MG63 (cell line): ENCODE data around the gene RPL27A. TPM values are rescaled to one million over a fixed set of nuclear protein-coding genes. Genes with fewer than 3 reads are reported as not detected.

Experiments used
- DNase-seq: peaks from one replicate; pipeline ENCODE4 v3.0.0-alpha.2; 2020
- H3K27me3 ChIP-seq: fragments of 250-450 bp; sonication (Bioruptor Pico); 2 replicates; pipeline ENCODE4 v1.5.1; 2020; ENCODE audit warnings: mild to moderate bottlenecking, moderate library complexity
- H3K36me3 ChIP-seq: fragments of 250-450 bp; sonication (Bioruptor Pico); 2 replicates; pipeline ENCODE4 v1.5.1; 2020; ENCODE audit warnings: mild to moderate bottlenecking, moderate library complexity
- H3K4me3 ChIP-seq: fragments of 250-450 bp; sonication (Bioruptor Pico); 2 replicates; pipeline ENCODE4 v1.5.1; 2020; ENCODE audit warnings: mild to moderate bottlenecking, moderate library complexity
- H3K9me3 ChIP-seq: fragments of 250-450 bp; sonication (Bioruptor Pico); 2 replicates; pipeline ENCODE4 v1.5.1; 2020; ENCODE audit warnings: mild to moderate bottlenecking, moderate library complexity
- total RNA-seq: library from RNA; depleted of rRNA; stranded (reverse); fragments of >200 nt; shearing (Covaris generic); gene quantifications from 2 replicates; pipeline ENCODE4 v1.2.3, GENCODE V29; 2014; ENCODE audit warnings: low replicate concordance

Gene RPL27A
- total RNA-seq, 1 experiment from 2014 or later = 1,350 TPM

DNA sequence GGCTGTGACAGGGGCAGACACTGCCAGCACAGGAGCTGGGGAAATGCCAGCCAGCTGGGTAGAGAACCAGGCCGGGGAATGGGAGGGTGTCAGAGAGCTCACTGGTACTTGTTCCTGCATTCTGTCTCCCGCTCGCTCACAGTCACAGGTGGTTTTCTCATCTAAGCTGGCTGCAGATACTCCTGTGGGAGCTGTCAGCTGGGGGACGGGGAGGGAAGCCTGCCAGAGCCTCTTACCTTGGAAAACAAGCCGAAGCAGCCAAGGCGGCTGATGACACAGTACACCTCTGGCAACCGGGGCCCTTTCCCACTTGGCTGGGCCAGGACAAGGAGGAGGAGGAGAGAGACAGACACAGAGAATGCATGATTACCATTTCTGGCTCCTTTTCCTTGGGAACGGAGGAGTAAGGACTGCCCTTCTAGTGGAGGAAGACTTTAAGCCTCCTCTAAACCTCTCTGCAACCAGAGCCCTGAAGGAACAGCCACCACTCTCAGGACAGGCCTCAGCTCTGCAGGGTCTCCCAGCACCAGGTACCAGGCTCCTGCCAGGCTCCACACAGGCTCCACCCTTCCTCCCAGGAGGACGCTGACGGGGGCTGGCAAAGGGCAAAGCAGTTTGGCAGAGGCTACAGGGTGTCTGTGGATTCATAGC is 25.1 kb downstream of the RPL27A start:
- H3K4me3 ChIP-seq = no peak overlapping the region
- no peaks in the 10 kb centered on the region for H3K9me3 ChIP-seq
- H3K36me3 ChIP-seq = peaks cover 7% of the 10 kb centered on the region
- H3K27me3 ChIP-seq = no peaks in the 10 kb centered on the region
- no peak for DNase-seq

GRCh38 chr11:8709002-8709672 is 26.5 kb downstream of the RPL27A start:
- Histone ChIP-seq H3K36me3 (peaks cover 7% of the 10 kb centered on the region), H3K9me3 (no peaks in the 10 kb centered on the region), H3K27me3 (no peaks in the 10 kb centered on the region), H3K4me3 (no peak overlapping the region)
- peak; percentile 90 for DNase-seq

DNA sequence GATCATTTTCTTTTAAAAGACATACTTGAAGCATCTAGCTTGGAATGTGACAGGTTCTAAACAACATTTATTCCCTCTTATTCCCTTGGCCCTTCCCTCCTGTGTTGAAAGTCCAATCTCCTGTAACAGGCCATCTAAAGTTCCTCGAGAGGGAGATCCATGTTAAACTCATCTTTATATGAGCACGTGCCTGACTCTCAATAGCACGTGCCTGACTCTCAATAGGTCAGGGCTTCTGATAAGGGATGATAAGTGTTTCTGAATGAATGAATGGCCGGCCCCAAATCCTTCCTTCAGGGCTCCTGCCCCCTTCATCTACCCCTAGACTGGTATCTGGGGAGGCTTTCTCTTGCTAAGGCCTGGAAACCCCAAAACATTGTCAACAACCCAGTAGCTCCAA is 27.2 kb downstream of the RPL27A start:
- peaks cover 7% of the 10 kb centered on the region for H3K36me3 ChIP-seq
- no peaks in the 10 kb centered on the region for H3K9me3 ChIP-seq
- H3K4me3 ChIP-seq = no peak overlapping the region
- DNase-seq = no peak
- no peaks in the 10 kb centered on the region for H3K27me3 ChIP-seq

DNA sequence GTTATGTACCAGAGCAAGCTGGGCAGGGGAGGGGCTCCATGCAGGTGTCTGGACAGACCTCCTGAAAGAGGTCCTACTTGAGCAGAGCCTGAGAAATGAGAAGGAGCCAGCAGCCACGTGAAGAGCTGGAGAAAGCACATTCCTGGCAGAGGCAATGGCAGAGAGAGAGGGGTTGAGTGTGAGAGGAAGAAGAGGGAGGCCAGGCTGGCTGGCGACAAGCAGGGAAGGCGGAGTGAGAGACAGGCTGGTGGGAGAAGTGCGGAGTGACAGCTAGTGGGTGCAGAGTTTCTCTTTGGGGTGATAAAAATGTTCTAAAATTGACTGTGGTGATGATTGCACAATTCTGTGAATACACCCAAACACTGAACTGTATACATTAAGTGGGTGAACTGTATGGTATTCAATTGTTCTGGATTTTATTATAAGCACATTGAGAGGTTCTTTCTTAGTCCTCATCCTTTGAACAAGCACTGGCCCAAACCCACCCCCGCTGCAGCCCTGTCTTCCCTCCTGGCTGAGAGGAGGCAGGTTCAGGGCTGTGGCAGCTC is 29.4 kb downstream of the RPL27A start:
- H3K9me3 ChIP-seq = no peaks in the 10 kb centered on the region
- no peak overlapping the region for H3K4me3 ChIP-seq
- no peaks in the 10 kb centered on the region for H3K27me3 ChIP-seq
- peaks cover 9% of the 10 kb centered on the region for H3K36me3 ChIP-seq
- DNase-seq = no peak

DNA sequence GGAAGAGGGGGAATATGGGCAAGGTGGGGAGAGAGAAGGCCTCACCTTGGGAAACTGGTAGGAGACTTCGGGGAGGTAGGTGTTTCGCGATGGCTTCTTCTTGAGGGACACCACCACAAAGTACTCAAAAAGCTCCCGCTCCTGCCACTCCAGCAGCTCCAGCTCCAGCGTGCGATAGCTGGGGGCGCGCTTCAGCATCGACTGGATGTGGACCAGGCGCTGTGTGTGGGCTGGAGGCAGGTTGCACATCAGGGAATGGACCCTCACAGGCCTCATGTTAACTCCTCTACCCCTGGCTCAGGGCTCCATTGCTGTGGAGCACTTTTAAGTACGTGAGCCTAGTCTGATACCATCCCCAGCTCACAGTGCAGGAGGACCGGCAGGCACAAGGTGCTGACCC is 29.9 kb downstream of the RPL27A start:
- H3K27me3 ChIP-seq = no peaks in the 10 kb centered on the region

GRCh38 chr11:8713760-8714454 is 31.3 kb downstream of the RPL27A start:
- no peak overlapping the region for H3K4me3 ChIP-seq
- H3K27me3 ChIP-seq = no peaks in the 10 kb centered on the region
- DNase-seq = no peak
- peaks cover 9% of the 10 kb centered on the region for H3K36me3 ChIP-seq
- H3K9me3 ChIP-seq = no peaks in the 10 kb centered on the region

More for the DNA sequence above, 29.9 kb downstream of the RPL27A start:
- no peak for DNase-seq
- Histone ChIP-seq H3K4me3 (no peak overlapping the region), H3K36me3 (peaks cover 12% of the 10 kb centered on the region), H3K9me3 (no peaks in the 10 kb centered on the region)

- Histone ChIP-seq H3K27me3 (no peaks in the 10 kb centered on the region), H3K36me3 (peaks cover 9% of the 10 kb centered on the region), H3K9me3 (no peaks in the 10 kb centered on the region), H3K4me3 (no peak overlapping the region)
- no peak for DNase-seq
These were observed 32.1 kb downstream of the RPL27A start for GRCh38 chr11:8714622-8715225.

GRCh38 chr11:8715501-8715900 is 32.9 kb downstream of the RPL27A start:
- no peaks in the 10 kb centered on the region for H3K9me3 ChIP-seq
- H3K4me3 ChIP-seq = no peak overlapping the region
- no peaks in the 10 kb centered on the region for H3K27me3 ChIP-seq
- no peak for DNase-seq
- peaks cover 9% of the 10 kb centered on the region for H3K36me3 ChIP-seq

DNA sequence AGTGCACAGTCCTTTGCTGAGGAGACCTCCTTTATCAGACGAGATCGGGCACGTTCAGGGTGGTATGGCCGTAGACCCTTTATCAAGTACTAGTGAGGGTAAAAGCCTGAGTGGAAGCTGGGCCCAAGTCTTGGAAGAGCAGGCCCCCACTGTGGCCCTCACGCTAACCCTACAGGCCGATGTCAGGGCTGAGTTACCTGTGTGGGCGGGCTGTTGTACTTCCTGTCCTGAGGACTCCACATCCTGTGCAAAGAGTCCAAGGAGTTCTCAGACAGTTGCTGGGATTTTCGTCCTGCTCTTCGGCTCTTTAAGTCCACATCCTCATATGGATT is 34.9 kb downstream of the RPL27A start:
- no peak for DNase-seq
- H3K27me3 ChIP-seq = no peaks in the 10 kb centered on the region
- H3K4me3 ChIP-seq = no peak overlapping the region
- H3K36me3 ChIP-seq = peaks cover 9% of the 10 kb centered on the region
- H3K9me3 ChIP-seq = no peaks in the 10 kb centered on the region

GRCh38 chr11:8717876-8718753 is 35.5 kb downstream of the RPL27A start:
- Histone ChIP-seq H3K27me3 (no peaks in the 10 kb centered on the region), H3K36me3 (peaks cover 9% of the 10 kb centered on the region), H3K9me3 (no peaks in the 10 kb centered on the region), H3K4me3 (no peak overlapping the region)
- DNase-seq = peak; percentile 93

GRCh38 chr11:8719211-8719649 is 36.6 kb downstream of the RPL27A start:
- no peaks in the 10 kb centered on the region for H3K9me3 ChIP-seq

DNA sequence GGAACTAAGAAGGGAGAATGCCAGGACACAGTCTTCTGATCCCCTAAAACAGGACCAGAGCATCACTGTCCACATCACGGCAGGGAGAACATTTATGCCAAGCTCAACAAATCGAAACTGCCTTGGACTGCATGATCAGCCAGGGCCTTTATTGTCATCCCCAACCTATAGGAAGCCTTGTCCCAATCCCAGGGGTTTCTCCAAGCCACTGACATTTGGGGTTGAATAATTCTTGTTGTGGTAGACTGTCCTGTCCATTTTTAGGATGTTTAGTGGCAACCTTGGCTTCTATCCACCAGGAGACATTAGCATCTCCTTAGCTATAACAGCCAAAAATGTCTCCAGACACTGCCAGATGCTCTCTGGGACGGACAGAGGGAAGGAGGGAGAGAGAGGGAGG is 37.1 kb downstream of the RPL27A start:
- Histone ChIP-seq H3K27me3 (no peaks in the 10 kb centered on the region), H3K9me3 (no peaks in the 10 kb centered on the region), H3K4me3 (no peak overlapping the region), H3K36me3 (peaks cover 9% of the 10 kb centered on the region)
- DNase-seq = no peak

More at GRCh38 chr11:8719211-8719649, 36.6 kb downstream of the RPL27A start:
- H3K36me3 ChIP-seq = peaks cover 9% of the 10 kb centered on the region
- no peak overlapping the region for H3K4me3 ChIP-seq
- DNase-seq = peak; percentile 87
- H3K27me3 ChIP-seq = no peaks in the 10 kb centered on the region

GRCh38 chr11:8720352-8720751 is 37.8 kb downstream of the RPL27A start:
- Histone ChIP-seq H3K36me3 (peaks cover 9% of the 10 kb centered on the region), H3K9me3 (no peaks in the 10 kb centered on the region), H3K4me3 (no peak overlapping the region), H3K27me3 (no peaks in the 10 kb centered on the region)
- DNase-seq = no peak

GRCh38 chr11:8720868-8721608 is 38.4 kb downstream of the RPL27A start:
- H3K4me3 ChIP-seq = no peak overlapping the region
- H3K27me3 ChIP-seq = no peaks in the 10 kb centered on the region
- H3K9me3 ChIP-seq = no peaks in the 10 kb centered on the region
- no peak for DNase-seq
- peaks cover 9% of the 10 kb centered on the region for H3K36me3 ChIP-seq

DNA sequence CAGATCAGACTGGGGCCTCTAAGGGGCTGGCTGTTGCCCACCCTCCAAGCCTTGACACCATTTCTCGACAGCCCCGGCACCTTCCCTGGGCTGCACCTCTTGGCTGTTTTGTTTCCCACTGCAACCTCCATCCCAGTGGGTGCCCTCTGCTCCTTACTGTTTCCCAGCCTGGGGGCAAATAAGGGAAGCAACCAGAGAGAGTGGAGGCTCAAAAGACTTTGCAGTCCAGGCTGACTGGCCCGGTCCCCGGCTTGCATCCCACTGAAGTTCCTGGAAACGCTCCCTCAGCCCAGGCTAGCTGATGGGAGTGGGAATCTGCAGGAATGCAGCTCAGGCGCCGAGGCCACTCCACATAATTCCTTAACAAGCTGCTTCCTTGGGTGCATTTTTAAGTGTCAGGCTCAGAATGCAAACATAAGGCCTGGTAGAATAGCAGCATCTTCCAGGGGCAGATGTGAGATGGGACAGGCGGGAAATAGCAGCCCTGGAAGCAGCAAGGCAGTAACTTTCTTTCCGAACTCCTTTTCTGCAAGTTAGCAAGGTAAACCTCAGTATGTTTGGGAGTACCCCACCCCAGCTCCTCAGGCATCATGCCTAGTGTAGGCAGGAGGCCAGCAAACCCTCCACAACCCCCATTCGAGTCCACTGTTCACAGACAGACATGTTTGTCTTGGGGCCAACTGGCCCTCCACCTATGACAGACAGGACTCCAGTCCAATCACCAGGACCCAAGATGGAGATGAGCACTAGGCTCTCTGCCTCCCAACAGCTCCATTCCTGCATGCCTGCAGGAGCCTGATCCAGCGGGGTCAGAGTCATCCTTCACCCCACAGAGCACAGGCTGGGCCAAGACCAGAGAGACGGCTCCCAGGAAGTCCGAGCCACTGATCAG is 39.3 kb downstream of the RPL27A start:
- no peak for DNase-seq
- Histone ChIP-seq H3K36me3 (peaks cover 8% of the 10 kb centered on the region), H3K27me3 (no peaks in the 10 kb centered on the region), H3K9me3 (no peaks in the 10 kb centered on the region), H3K4me3 (no peak overlapping the region)
